Karpas-422 (cell line): Measurements from ENCODE around the gene KLHL3. TPM values are rescaled to one million over a fixed set of nuclear protein-coding genes. Genes with fewer than 3 reads are reported as not detected.

Source experiments
- DNase-seq: peaks from one replicate; pipeline ENCODE4 v3.0.0-alpha.2; 2015
- H2AFZ ChIP-seq: fragments of 200-600 bp; sonication (generic); 2 replicates; pipeline ENCODE4 v1.6.1; 2014; ENCODE audit warnings: antibody characterized with exemption, low read length, mixed read lengths
- H3K27ac ChIP-seq: fragments of 200-600 bp; sonication (generic); 2 replicates; pipeline ENCODE4 v1.5.1; 2014; ENCODE audit warnings: mild to moderate bottlenecking, low read length, moderate library complexity
- H3K27me3 ChIP-seq: fragments of 200-600 bp; sonication (generic); 2 replicates; pipeline ENCODE4 v1.6.1; 2014; ENCODE audit warnings: low read length, mixed read lengths
- H3K36me3 ChIP-seq: fragments of 200-600 bp; sonication (generic); 2 replicates; pipeline ENCODE4 v1.6.1; 2014; ENCODE audit warnings: low read length, mixed read lengths; ENCODE audit not compliant: insufficient read depth
- H3K4me1 ChIP-seq: fragments of 200-600 bp; sonication (generic); 2 replicates; pipeline ENCODE4 v1.6.1; 2014; ENCODE audit warnings: mild to moderate bottlenecking, low read length, mixed read lengths
- H3K4me2 ChIP-seq: fragments of 200-600 bp; sonication (generic); 2 replicates; pipeline ENCODE4 v1.6.1; 2014; ENCODE audit warnings: low read length, low read depth, mild to moderate bottlenecking; ENCODE audit not compliant: poor library complexity, severe bottlenecking
- H3K4me3 ChIP-seq: fragments of 200-600 bp; sonication (generic); 2 replicates; pipeline ENCODE4 v1.5.1; 2014; ENCODE audit warnings: mild to moderate bottlenecking, antibody characterized with exemption, low read length, mixed read lengths
- H3K79me2 ChIP-seq: fragments of 200-600 bp; sonication (generic); 2 replicates; pipeline ENCODE4 v1.6.1; 2014; ENCODE audit warnings: mild to moderate bottlenecking, low read length, mixed read lengths
- H3K9ac ChIP-seq: fragments of 200-600 bp; sonication (generic); 2 replicates; pipeline ENCODE4 v1.6.0; 2014; ENCODE audit warnings: low read length
- H3K9me2 ChIP-seq: fragments of 200-600 bp; sonication (generic), shearing (Covaris generic); replicated peaks from 2 replicates; pipeline ENCODE4 v1.6.0; 2014; ENCODE audit warnings: mild to moderate bottlenecking, low read length, moderate library complexity; ENCODE audit not compliant: insufficient read depth
- H3K9me3 ChIP-seq: fragments of 300-700, 200-600 bp; sonication (generic); 2 replicates; pipeline ENCODE4 v1.6.1; 2014; ENCODE audit warnings: low read length, mixed read lengths
- H4K20me1 ChIP-seq: fragments of 200-600 bp; sonication (generic); 2 replicates; pipeline ENCODE4 v1.6.1; 2014; ENCODE audit warnings: mild to moderate bottlenecking, antibody characterized with exemption, low read length, low read depth; ENCODE audit not compliant: insufficient read depth
- small RNA-seq: library from RNA; depleted of rRNA; stranded (forward); fragments of <200 nt; gene quantifications from one replicate; pipeline ENCODE3, GENCODE V24; 2014
- total RNA-seq: library from RNA; depleted of rRNA; stranded (reverse); fragments of >200 nt; shearing (Covaris generic); gene quantifications from 2 replicates; pipeline ENCODE4 v1.2.3, GENCODE V29; 2014; ENCODE audit warnings: low replicate concordance; rRNA removed

The KLHL3 gene
- total RNA-seq, 1 experiment from 2014 or later = 0.67 TPM

DNA sequence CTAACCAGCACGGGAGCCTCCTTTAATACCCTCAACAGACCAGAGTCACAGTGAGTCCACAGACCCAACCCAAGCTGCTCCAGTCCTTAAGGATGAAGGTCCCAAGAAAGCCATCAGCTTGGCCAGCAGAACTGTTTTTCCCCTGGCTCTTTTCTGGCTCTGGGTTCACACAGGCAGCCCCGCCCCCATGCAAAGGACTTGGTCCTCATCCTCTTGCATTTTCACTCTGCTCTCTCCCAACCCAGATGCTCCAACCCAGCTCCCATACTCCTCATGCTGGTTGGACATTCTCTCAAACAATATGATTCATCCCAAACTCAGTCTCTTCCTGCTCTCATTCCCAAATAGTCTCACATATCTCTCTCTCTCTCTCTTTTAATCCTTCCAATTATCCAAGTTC is 162.5 kb downstream of the KLHL3 start:
- Histone ChIP-seq H3K4me2 (no peak overlapping the region), H3K27ac (no peak overlapping the region), H3K9me2 (no peaks in the 10 kb centered on the region), H3K79me2 (no peaks in the 10 kb centered on the region), H2AFZ (no peak overlapping the region), H3K27me3 (no peaks in the 10 kb centered on the region), H3K4me3 (no peak overlapping the region), H3K9me3 (no peaks in the 10 kb centered on the region), H3K36me3 (no peaks in the 10 kb centered on the region), H3K9ac (no peak overlapping the region), H3K4me1 (no peaks in the 10 kb centered on the region), H4K20me1 (no peaks in the 10 kb centered on the region)
- no peak for DNase-seq

DNA sequence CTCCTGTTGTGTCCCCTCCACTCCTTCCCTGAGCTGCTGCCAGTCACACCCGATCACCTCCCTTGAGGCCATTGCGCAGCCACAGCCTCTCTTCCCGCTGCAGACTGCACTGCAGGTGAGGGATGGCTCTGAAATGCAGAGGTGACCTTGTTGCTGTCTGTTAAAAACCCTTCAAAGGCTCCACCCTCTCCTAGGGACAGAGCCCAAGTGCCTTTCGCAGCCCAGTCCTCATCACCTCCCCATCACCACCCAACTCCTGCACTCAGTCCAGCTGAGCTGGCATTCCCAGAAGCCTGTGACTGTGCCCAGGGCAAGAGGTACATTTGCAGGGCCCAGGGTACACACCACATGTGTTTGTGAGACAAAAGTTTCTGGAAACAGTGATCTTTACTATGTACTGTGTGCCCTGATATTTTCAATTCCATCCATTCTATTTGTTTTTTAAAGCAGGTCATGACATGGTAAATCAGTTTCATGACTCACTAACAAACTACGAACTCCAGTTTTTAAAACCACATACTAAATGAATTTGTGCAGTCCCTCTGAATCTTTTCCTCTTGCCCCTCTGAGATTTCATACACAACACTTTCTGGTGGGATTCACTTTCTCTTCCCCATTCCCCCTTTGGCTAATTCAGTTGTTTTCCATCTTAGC is 163.7 kb downstream of the KLHL3 start:
- Histone ChIP-seq H2AFZ (no peak overlapping the region), H3K4me2 (no peak overlapping the region), H4K20me1 (no peaks in the 10 kb centered on the region), H3K79me2 (no peaks in the 10 kb centered on the region), H3K9me3 (no peaks in the 10 kb centered on the region), H3K4me1 (no peaks in the 10 kb centered on the region), H3K36me3 (no peaks in the 10 kb centered on the region), H3K9me2 (no peaks in the 10 kb centered on the region), H3K4me3 (no peak overlapping the region), H3K27me3 (no peaks in the 10 kb centered on the region), H3K9ac (no peak overlapping the region), H3K27ac (no peak overlapping the region)
- DNase-seq = no peak

DNA sequence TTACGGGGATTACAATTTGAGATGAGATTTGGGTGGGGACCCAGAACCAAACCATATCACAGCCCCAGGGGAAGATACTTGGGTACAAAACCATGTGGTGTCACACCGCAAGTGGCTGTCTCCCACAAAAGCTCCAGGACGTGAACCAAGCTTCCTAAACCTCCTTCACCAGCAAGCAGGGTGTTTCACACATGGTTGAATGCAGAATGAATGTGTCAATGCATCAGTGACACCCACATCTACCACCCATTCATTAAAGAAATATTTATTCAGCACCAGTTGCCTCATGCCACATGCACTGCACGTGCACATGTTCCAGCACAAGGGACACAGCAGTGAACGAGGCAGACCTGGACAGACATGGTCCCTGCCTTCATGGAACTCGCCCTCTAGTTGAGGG is 165.8 kb downstream of the KLHL3 start:
- Histone ChIP-seq H3K27me3 (no peaks in the 10 kb centered on the region), H3K4me1 (no peaks in the 10 kb centered on the region), H3K79me2 (no peaks in the 10 kb centered on the region), H4K20me1 (no peaks in the 10 kb centered on the region), H3K27ac (no peak overlapping the region), H2AFZ (no peak overlapping the region), H3K9ac (no peak overlapping the region), H3K4me3 (no peak overlapping the region), H3K9me2 (no peaks in the 10 kb centered on the region), H3K4me2 (no peak overlapping the region), H3K36me3 (no peaks in the 10 kb centered on the region), H3K9me3 (no peaks in the 10 kb centered on the region)
- DNase-seq = no peak

Small RNA genes within 50 kb of the gene (small RNA-seq; reads per million reads assigned to genes)
- 1.7 reads per million, percentile 47 among the genes with 10 or more reads in this experiment for gene MIR874

Other genes with a start within 250 kb of the KLHL3 start
- 0.54 and 1.0 TPM in 2 replicates for gene SPOCK1, start 236.8 kb downstream of the KLHL3 start, total RNA-seq
- 6.7 and 10.5 TPM in 2 replicates for gene HNRNPA0, start 18.3 kb upstream of the KLHL3 start, total RNA-seq
- not detected in 2 replicates for gene MYOT, start 131.8 kb upstream of the KLHL3 start, total RNA-seq
- not detected in 2 replicates for gene PKD2L2, start 153.4 kb upstream of the KLHL3 start, total RNA-seq